ENCODE results near the gene PDCD5. TPM values are rescaled to one million over a fixed set of nuclear protein-coding genes. Genes with fewer than 3 reads are reported as not detected.
A peak's percentile ranks its signal among the peaks of the same experiment; 100 is the strongest.
"Not testable (repeated sequence)": the region's sequence is repeated elsewhere in the genome, so short reads cannot be mapped to it uniquely, and the experiment has no call there.

The PDCD5 gene
- total RNA-seq, 6 experiments from 2014 or later = 146 to 196 (median 174) TPM

- Mint-ChIP-seq H3K4me1 (ENCODE audit: low read depth) (peaks cover 8% of the 10 kb centered on the region; the same call in 1 of the 2 replicates), H3K9me3 (no peaks in the 10 kb centered on the region), H3K27me3 (ENCODE audit: insufficient read depth) (peaks cover 20% of the 10 kb centered on the region), H3K27ac (no peak overlapping the region), H3K4me3 (no peak overlapping the region), H3K36me3 (ENCODE audit: low read depth) (no peaks in the 10 kb centered on the region)
- no peak for TF ChIP-seq CTCF (IDR thresholded peaks at IDR 0.05)
- no peak for DNase-seq
Observed at GRCh38 chr19:32573492-32573794, 7.5 kb upstream of the PDCD5 start.

- no peaks in the 10 kb centered on the region for H3K9me3 Mint-ChIP-seq
- H3K4me1 Mint-ChIP-seq (ENCODE audit: low read depth) = peaks cover 5% of the 10 kb centered on the region; the same call in 1 of the 2 replicates
- H3K27me3 Mint-ChIP-seq (ENCODE audit: insufficient read depth) = peaks cover 15% of the 10 kb centered on the region
- H3K4me3 Mint-ChIP-seq = no peak overlapping the region
- no peak for TF ChIP-seq CTCF (IDR thresholded peaks at IDR 0.05)
- H3K27ac Mint-ChIP-seq = no peak overlapping the region
- no peaks in the 10 kb centered on the region for H3K36me3 Mint-ChIP-seq (ENCODE audit: low read depth)
- DNase-seq = no peak
Observed at GRCh38 chr19:32576790-32577189, 4.2 kb upstream of the PDCD5 start.

GRCh38 chr19:32580353-32580900 lies 563 bp upstream of the PDCD5 start:
- Mint-ChIP-seq H3K27ac (peak overlapping the region; percentile 36), H3K4me1 (ENCODE audit: low read depth) (peaks cover 19% of the 10 kb centered on the region), H3K27me3 (ENCODE audit: insufficient read depth) (peaks cover 4% of the 10 kb centered on the region), H3K9me3 (no peaks in the 10 kb centered on the region), H3K36me3 (ENCODE audit: low read depth) (peaks cover 18% of the 10 kb centered on the region), H3K4me3 (peak overlapping the region; percentile 93)
- no peak for DNase-seq
- TF ChIP-seq CTCF (IDR thresholded peaks at IDR 0.05) = no peak

GRCh38 chr19:32581705-32582179 lies 752 bp downstream of the PDCD5 start:
- H3K27me3 Mint-ChIP-seq (ENCODE audit: insufficient read depth) = peaks cover 3% of the 10 kb centered on the region
- H3K9me3 Mint-ChIP-seq = no peaks in the 10 kb centered on the region
- peaks cover 28% of the 10 kb centered on the region for H3K36me3 Mint-ChIP-seq (ENCODE audit: low read depth)
- peak overlapping the region; percentile 93 for H3K4me3 Mint-ChIP-seq
- H3K27ac Mint-ChIP-seq = peak overlapping the region; percentile 71
- TF ChIP-seq CTCF (IDR thresholded peaks at IDR 0.05) = no peak
- DNase-seq = no peak
- H3K4me1 Mint-ChIP-seq (ENCODE audit: low read depth) = peaks cover 19% of the 10 kb centered on the region

GRCh38 chr19:32587747-32588504 lies 6.9 kb downstream of the PDCD5 start:
- not testable (repeated sequence) for H3K9me3 Mint-ChIP-seq; H3K4me3 Mint-ChIP-seq; H3K4me1 Mint-ChIP-seq (ENCODE audit: low read depth); H3K27ac Mint-ChIP-seq; H3K27me3 Mint-ChIP-seq (ENCODE audit: insufficient read depth); DNase-seq
- H3K36me3 Mint-ChIP-seq (ENCODE audit: low read depth) = peaks cover 49% of the 10 kb centered on the region

GRCh38 chr19:32594021-32594420 lies 13.0 kb downstream of the PDCD5 start:
- Mint-ChIP-seq H3K27me3 (ENCODE audit: insufficient read depth) (peaks cover 2% of the 10 kb centered on the region; the same call in 1 of the 2 replicates), H3K9me3 (0 out of 2 replicates have a peak, but pooled peaks cover 4% of the 10 kb centered on the region), H3K4me3 (no peak overlapping the region), H3K27ac (no peak overlapping the region), H3K4me1 (ENCODE audit: low read depth) (no peaks in the 10 kb centered on the region), H3K36me3 (ENCODE audit: low read depth) (peaks cover 45% of the 10 kb centered on the region)
- DNase-seq = no peak
- TF ChIP-seq CTCF (IDR thresholded peaks at IDR 0.05) = no peak

All from HFFc6 (cell line).